SH-SY5Y (cell line): ENCODE data around the gene PGR.

Source experiments
- GATA2 ChIP-seq: IDR thresholded peaks from 2 replicates; pipeline ENCODE4 v1.6.1; 2011; ENCODE audit warnings: mild to moderate bottlenecking, low read depth, low read length
- GATA3 ChIP-seq: IDR thresholded peaks from 2 replicates; pipeline ENCODE4 v1.6.1; 2011; ENCODE audit warnings: low read depth, mild to moderate bottlenecking, low read length, moderate library complexity

GRCh38 chr11:101011881-101012280 is 117.7 kb downstream of the PGR start:
- no peak for TF ChIP-seq GATA2
- no peak for TF ChIP-seq GATA3
